ENCODE results near the gene MIDN.
A peak's percentile ranks its signal among the peaks of the same experiment; 100 is the strongest.

Gene MIDN

GRCh38 chr19:1285737-1286360 is 37.5 kb downstream of the MIDN start, which contains the start of gene EFNA2:
EFNA2 (plus strand) TSS chr19:1285873; CDS start chr19:1286169, 296 bp downstream.
- no peak for DNase-seq (ENCODE audit: low spot score)
- peak; percentile 22 for TF ChIP-seq CTCF (IDR thresholded peaks at IDR 0.05; ENCODE audit: extremely low read depth, insufficient read depth, missing control alignments)

DNA sequence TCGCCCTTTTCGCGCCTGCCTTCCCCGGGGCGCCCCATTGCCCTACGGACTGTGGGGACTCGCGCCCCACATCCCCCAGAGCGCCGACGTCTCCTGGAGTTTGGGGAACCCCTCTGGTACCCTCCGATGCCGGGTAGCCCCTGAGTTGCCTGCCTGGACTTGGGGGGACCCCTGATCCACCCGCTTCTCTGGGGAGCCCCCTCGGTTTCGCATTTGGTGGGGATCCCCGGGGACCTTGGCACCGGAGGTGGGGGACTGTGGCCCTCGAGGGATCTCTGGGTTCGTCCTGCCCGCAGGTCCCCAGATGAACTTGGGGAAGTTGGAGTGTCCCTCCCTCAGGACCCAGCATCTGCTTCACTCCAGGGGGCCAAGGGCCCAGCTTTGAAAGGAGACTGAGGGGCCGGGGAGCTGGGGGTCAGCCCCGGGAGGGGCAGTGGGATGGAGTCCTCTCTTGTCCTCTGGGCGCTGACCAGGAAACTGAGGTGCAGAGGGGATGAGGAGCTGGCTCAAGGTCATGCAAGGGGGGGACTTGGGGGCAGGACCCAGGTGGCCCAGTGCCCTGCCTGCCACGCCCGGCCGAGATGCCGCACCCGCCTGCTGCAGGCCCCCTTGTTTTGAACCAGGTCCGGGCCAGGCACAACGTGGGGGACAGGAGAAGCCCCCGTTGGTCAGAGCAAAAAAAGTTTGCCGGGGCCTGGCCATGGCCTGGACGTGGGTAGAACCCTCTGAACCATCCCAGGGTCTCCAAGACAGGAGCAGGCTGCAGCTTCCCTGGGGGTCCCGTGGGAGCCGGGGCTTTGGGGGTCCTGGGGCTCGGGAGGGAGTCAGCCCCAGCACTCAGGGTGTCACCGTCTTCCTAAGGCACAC is 38.3 kb downstream of the MIDN start:
- in situ Hi-C loops (cut with MboI; ENCODE audit: low pct_unique_long_range_greater_than_20kb, low sequenced_read_pairs, unreplicated experiment): loop anchor here (25.0 kb wide), 1 partner anchor 101 kb away; the partner anchor contains the start of gene NDUFS7
- no peak for DNase-seq (ENCODE audit: low spot score)
- no peak for TF ChIP-seq CTCF (IDR thresholded peaks at IDR 0.05; ENCODE audit: extremely low read depth, insufficient read depth, missing control alignments)

More at GRCh38 chr19:1285737-1286360, 37.5 kb downstream of the MIDN start, which contains the start of gene EFNA2:
- in situ Hi-C loops (cut with MboI; ENCODE audit: low pct_unique_long_range_greater_than_20kb, low sequenced_read_pairs, unreplicated experiment): loop anchor here (25.0 kb wide), 1 partner anchor 101 kb away; the partner anchor contains the start of gene NDUFS7

- TF ChIP-seq CTCF (IDR thresholded peaks at IDR 0.05; ENCODE audit: extremely low read depth, insufficient read depth, missing control alignments): no peak
- no peak for DNase-seq (ENCODE audit: low spot score)
- in situ Hi-C loops (cut with MboI; ENCODE audit: low pct_unique_long_range_greater_than_20kb, low sequenced_read_pairs, unreplicated experiment): loop anchor here (25.0 kb wide), 1 partner anchor 100 kb away; the partner anchor contains the start of gene NDUFS7
Measured at GRCh38 chr19:1287354-1288225, 39.2 kb downstream of the MIDN start.

GRCh38 chr19:1288226-1288612 is 39.8 kb downstream of the MIDN start:
- no peak for DNase-seq (ENCODE audit: low spot score)
- TF ChIP-seq CTCF (IDR thresholded peaks at IDR 0.05; ENCODE audit: extremely low read depth, insufficient read depth, missing control alignments): no peak
- in situ Hi-C loops (cut with MboI; ENCODE audit: low pct_unique_long_range_greater_than_20kb, low sequenced_read_pairs, unreplicated experiment): loop anchor here (25.0 kb wide), 1 partner anchor 99 kb away; the partner anchor contains the start of gene NDUFS7

DNA sequence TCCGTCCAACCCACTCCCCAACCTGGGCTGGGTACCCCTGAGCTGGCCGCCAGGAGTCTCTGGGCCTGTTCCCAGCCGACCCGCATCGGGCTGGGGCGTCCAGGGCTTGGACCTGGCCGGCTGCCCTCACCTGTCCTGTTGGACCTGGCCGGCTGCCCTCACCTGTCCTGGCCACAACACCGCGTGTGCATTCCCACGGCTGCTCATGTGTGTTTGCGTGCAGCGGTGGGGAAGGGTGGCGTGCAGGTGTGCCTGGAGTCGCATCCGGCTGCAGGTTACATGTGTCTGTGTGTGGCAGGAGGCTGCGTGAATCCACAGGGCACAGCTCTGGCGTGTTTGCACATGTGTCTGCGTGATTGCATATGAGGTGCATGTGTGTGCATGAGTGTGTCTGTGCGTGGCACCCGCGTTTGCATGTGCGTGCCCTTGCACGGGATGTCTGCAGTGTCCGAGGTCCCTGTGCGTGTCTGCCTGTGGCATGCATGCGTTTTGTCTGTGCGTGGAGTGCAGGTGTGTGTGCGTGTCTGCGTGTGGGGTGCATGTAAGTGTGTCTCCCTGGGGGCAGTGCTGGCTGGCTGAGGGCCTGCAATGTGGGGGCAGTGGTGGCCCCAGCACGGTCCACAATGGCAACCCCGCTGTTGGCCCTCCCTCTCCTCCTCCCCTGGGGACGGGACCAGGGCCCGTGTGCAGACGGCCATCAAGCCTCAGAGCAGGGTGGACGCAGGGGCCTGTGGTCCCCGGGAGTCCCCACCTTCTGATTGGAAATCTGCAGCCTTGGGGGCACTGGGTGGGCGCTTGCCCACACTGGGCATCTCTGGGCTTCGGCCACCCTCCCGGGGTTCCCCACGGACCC is 40.7 kb downstream of the MIDN start:
- in situ Hi-C loops (cut with MboI; ENCODE audit: low pct_unique_long_range_greater_than_20kb, low sequenced_read_pairs, unreplicated experiment): loop anchor here (25.0 kb wide), 1 partner anchor 98 kb away; the partner anchor contains the start of gene NDUFS7
- DNase-seq (ENCODE audit: low spot score): no peak
- TF ChIP-seq CTCF (IDR thresholded peaks at IDR 0.05; ENCODE audit: extremely low read depth, insufficient read depth, missing control alignments): no peak
